Hematopoietic multipotent progenitor cell treated with erythropoietin and hydrocortisone succinate and interleukin-3 and kit ligand, for 4 days (in vitro differentiated cells): Measurements from ENCODE around the gene PPFIBP2.

Experiments used
- DNase-seq: peaks from one replicate; pipeline ENCODE4 v3.0.0-alpha.2; 2015

PPFIBP2 gene

GRCh38 chr11:7581021-7581590, 67.3 kb downstream of the PPFIBP2 start:
- no peak for DNase-seq

GRCh38 chr11:7582338-7582985, 68.7 kb downstream of the PPFIBP2 start:
- no peak for DNase-seq

GRCh38 chr11:7583248-7583647, 69.4 kb downstream of the PPFIBP2 start:
- no peak for DNase-seq

- DNase-seq = no peak
Measured at GRCh38 chr11:7584910-7585309, 71.1 kb downstream of the PPFIBP2 start.

- DNase-seq = no peak
Measured at GRCh38 chr11:7585816-7586215, 72.0 kb downstream of the PPFIBP2 start.

- no peak for DNase-seq
Measured at GRCh38 chr11:7586376-7586775, 72.6 kb downstream of the PPFIBP2 start.

- DNase-seq = no peak
Measured at GRCh38 chr11:7587712-7588111, 73.9 kb downstream of the PPFIBP2 start.

GRCh38 chr11:7589861-7590260, 76.1 kb downstream of the PPFIBP2 start:
- DNase-seq = no peak

GRCh38 chr11:7590529-7590928, 76.7 kb downstream of the PPFIBP2 start:
- no peak for DNase-seq

GRCh38 chr11:7591107-7591894, 77.5 kb downstream of the PPFIBP2 start:
- no peak for DNase-seq

GRCh38 chr11:7591987-7592386, 78.2 kb downstream of the PPFIBP2 start:
- no peak for DNase-seq

GRCh38 chr11:7592711-7593110, 78.9 kb downstream of the PPFIBP2 start:
- DNase-seq = peak; percentile 62

GRCh38 chr11:7593481-7593880, 79.7 kb downstream of the PPFIBP2 start:
- no peak for DNase-seq

GRCh38 chr11:7595016-7595866, 81.4 kb downstream of the PPFIBP2 start:
- no peak for DNase-seq

GRCh38 chr11:7595951-7596350, 82.2 kb downstream of the PPFIBP2 start:
- no peak for DNase-seq

GRCh38 chr11:7596975-7597391, 83.2 kb downstream of the PPFIBP2 start:
- no peak for DNase-seq

- DNase-seq = no peak
Measured at GRCh38 chr11:7597620-7598019, 83.8 kb downstream of the PPFIBP2 start.

GRCh38 chr11:7599209-7599608, 85.4 kb downstream of the PPFIBP2 start:
- DNase-seq = no peak

GRCh38 chr11:7600205-7600775, 86.5 kb downstream of the PPFIBP2 start:
- DNase-seq = peak; percentile 75

- DNase-seq = no peak
Measured at GRCh38 chr11:7603031-7603781, 89.4 kb downstream of the PPFIBP2 start.

GRCh38 chr11:7604331-7604955, 90.6 kb downstream of the PPFIBP2 start:
- no peak for DNase-seq
